HepG2 (cell line): ENCODE data around the gene TADA2A. TPM values are rescaled to one million over a fixed set of nuclear protein-coding genes. Genes with fewer than 3 reads are reported as not detected.

ENCODE experiments used
- ATAC-seq: fragments of 200-7000 bp; cut with Tn5 transposase; 3 replicates; pipeline ENCODE4 v1.9.1; 2020; ENCODE audit warnings: mild to moderate bottlenecking, moderate library complexity
- BruUV-seq: library from RNA; stranded (reverse); fragments of 400-500 nt; replicated peaks from 2 replicates; lab custom pipeline; 2021; lab: Mats Ljungman, UMichigan
- CTCF ChIA-PET: fragments of 300-600 bp; formaldehyde crosslinking; extraction: SDS; loops from one replicate; lab custom pipeline; 2021; ENCODE audit warnings: low total read pairs, inconsistent platforms, low intra/inter-chr PET ratio; lab: Yijun Ruan, JAX
- POLR2A ChIA-PET: fragments of 350-600 bp; sonication (Branson Sonifier 250); formaldehyde crosslinking; loops from one replicate; lab custom pipeline; 2020; ENCODE audit warnings: antibody characterized with exemption, inconsistent platforms; lab: Yijun Ruan, JAX
- DNase-seq: peaks from one replicate; pipeline ENCODE4 v3.0.0-alpha.2; 2015; ENCODE audit warnings: low spot score
- FAIRE-seq: peaks from 3 replicates; lab custom pipeline; 2011; peaks lifted over from hg19 to GRCh38; lab: Jason Lieb, UNC
- H2AFZ ChIP-seq: one replicate; pipeline ENCODE4 v1.6.1; 2011; ENCODE audit warnings: low read length, inconsistent platforms
- H3K27ac ChIP-seq: fragments of 300-600 bp; 3 replicates; pipeline ENCODE4 v1.8.0; 2011; ENCODE audit warnings: mixed run types, mild to moderate bottlenecking, mixed read lengths, low read length, inconsistent platforms; ENCODE audit not compliant: insufficient read depth; ENCODE audit errors: extremely low read length
- H3K27me3 ChIP-seq, 2 experiments: fragments of 200-600 bp in 1 of 2; 2 replicates in 1 of 2; 3 replicates in 1 of 2; pipeline versions ENCODE4 v1.6.0 to v1.8.0; 2011; ENCODE audit warnings: low read length in 2 of 2, mild to moderate bottlenecking in 2 of 2, moderate library complexity in 2 of 2, inconsistent platforms in 1 of 2; ENCODE audit not compliant: insufficient read depth in 2 of 2, control insufficient read depth in 1 of 2
- H3K36me3 ChIP-seq, 2 experiments: fragments of 200-600 bp in 1 of 2; replicated peaks in 1 of 2; 2 replicates in 1 of 2; 3 replicates in 1 of 2; pipeline versions ENCODE4 v1.5.1 to v1.8.0; 2011; ENCODE audit warnings: low read length in 2 of 2, inconsistent platforms in 1 of 2; ENCODE audit not compliant: insufficient read depth in 2 of 2, control insufficient read depth in 1 of 2
- H3K4me1 ChIP-seq: 2 replicates; pipeline ENCODE4 v1.5.1; 2012; ENCODE audit warnings: low read length, inconsistent platforms; ENCODE audit not compliant: insufficient read depth
- H3K4me2 ChIP-seq: 2 replicates; pipeline ENCODE4 v1.6.0; 2011; ENCODE audit warnings: low read depth, low read length, inconsistent platforms
- H3K4me3 ChIP-seq, 3 experiments: fragments of 200-600 bp in 1 of 3; sonication (generic), shearing (Covaris generic) in 1 of 3; replicated peaks in 1 of 3; 2 replicates each; pipeline ENCODE4 v1.5.1; 2011 to 2016; ENCODE audit warnings: low read length in 3 of 3, inconsistent platforms in 2 of 3, low read depth in 2 of 3, mild to moderate bottlenecking in 2 of 3, control low read depth in 1 of 3, mixed read lengths in 1 of 3; ENCODE audit not compliant: insufficient read depth in 1 of 3
- H3K79me2 ChIP-seq: one replicate; pipeline ENCODE4 v1.6.1; 2011; ENCODE audit warnings: low read length, inconsistent platforms; ENCODE audit not compliant: insufficient read depth
- H3K9ac ChIP-seq: 2 replicates; pipeline ENCODE4 v1.6.0; 2011; ENCODE audit warnings: mild to moderate bottlenecking, low read depth, low read length, inconsistent platforms; ENCODE audit not compliant: insufficient read depth
- H3K9me3 ChIP-seq: 2 replicates; pipeline ENCODE4 v1.5.1; 2012; ENCODE audit warnings: mild to moderate bottlenecking, low read length
- H4K20me1 ChIP-seq: 2 replicates; pipeline ENCODE4 v1.6.0; 2011; ENCODE audit warnings: inconsistent platforms, mild to moderate bottlenecking, low read length, moderate library complexity; ENCODE audit not compliant: insufficient read depth
- GTF3A ChIP-seq: sonication (generic); formaldehyde crosslinking; conservative IDR thresholded peaks from 2 replicates; pipeline ENCODE4 v1.4.0; 2020; ENCODE audit warnings: mild to moderate bottlenecking, missing genetic modification reagents
- MED1 ChIP-seq: sonication (generic); formaldehyde crosslinking; IDR thresholded peaks from 2 replicates; pipeline ENCODE4 v1.4.0; 2020; ENCODE audit warnings: missing genetic modification reagents
- REPIN1 ChIP-seq: sonication (generic); formaldehyde crosslinking; IDR thresholded peaks from 2 replicates; pipeline ENCODE4 v1.8.0; 2022; ENCODE audit warnings: missing genetic modification reagents, low read depth, mild to moderate bottlenecking, borderline replicate concordance
- TARDBP ChIP-seq: sonication (generic); formaldehyde crosslinking; IDR thresholded peaks from 2 replicates; pipeline ENCODE4 v1.8.0; 2022; ENCODE audit warnings: mild to moderate bottlenecking, missing genetic modification reagents
- U2AF1 ChIP-seq: fragments of 200-400 bp; formaldehyde crosslinking; optimal IDR thresholded peaks from 2 replicates; pipeline ENCODE3; 2017; ENCODE audit warnings: mild to moderate bottlenecking, low read depth, low read length
- ZBTB26 ChIP-seq: IDR thresholded peaks from 2 replicates; pipeline ENCODE4 v1.6.1; 2016; ENCODE audit warnings: missing compliant biosample characterization, missing genetic modification reagents, borderline replicate concordance
- ZNF121 ChIP-seq: sonication (generic); formaldehyde crosslinking; IDR thresholded peaks from 2 replicates; pipeline ENCODE4 v1.5.0; 2020; ENCODE audit warnings: mild to moderate bottlenecking, missing genetic modification reagents
- ZNF296 ChIP-seq: sonication (generic); formaldehyde crosslinking; conservative IDR thresholded peaks from 2 replicates; pipeline ENCODE4 v1.5.0; 2020; ENCODE audit warnings: mild to moderate bottlenecking, missing genetic modification reagents
- ZNF687 ChIP-seq: sonication (generic); formaldehyde crosslinking; IDR thresholded peaks from 2 replicates; pipeline ENCODE4 v1.5.1; 2020; ENCODE audit warnings: mild to moderate bottlenecking, missing genetic modification reagents, moderate library complexity
- ZSCAN30 ChIP-seq: sonication (generic); formaldehyde crosslinking; IDR thresholded peaks from 2 replicates; pipeline ENCODE4 v1.5.0; 2020; ENCODE audit warnings: mild to moderate bottlenecking, missing genetic modification reagents
- WGBS: methylation state at CpG from one replicate; pipeline ENCODE4 v1.1.6; 2017; ENCODE audit warnings: low lambda C conversion rate; 5-methylcytosine and 5-hydroxymethylcytosine counted together
- in situ Hi-C: cut with HindIII; loops from 2 replicates; pipeline ENCODE4 v1.10.0; 2017; ENCODE audit warnings: low pct_unique_long_range_greater_than_20kb; ENCODE audit not compliant: extremely low pct_ligation_motif_present
- intact Hi-C: fragments of 100-400 bp; cut with micrococcal nuclease; formaldehyde crosslinking; loops from one replicate; pipeline ENCODE4 v1.10.0; 2022; ENCODE audit not compliant: unreplicated experiment
- polyA plus RNA-seq, 8 experiments: library from polyadenylated mRNA; depleted of rRNA in 3 of 8; stranded (reverse) in 7 of 8; unstranded in 1 of 8; fragments of >200 nt; fragmentation: Illumina TruSeq in 4 of 8; extraction: Trizol in 4 of 8; gene quantifications; 2 replicates each; pipeline versions ENCODE4 v1.2.1 to v1.2.3, GENCODE V29; 2011 to 2016; ENCODE audit warnings: low read depth in 4 of 8, missing spikeins in 1 of 8, mixed read lengths in 1 of 8; ENCODE audit not compliant: insufficient read depth in 1 of 8
- total RNA-seq, 5 experiments: library from RNA; depleted of rRNA; stranded (reverse); fragments of >200 nt; fragmentation: Illumina TruSeq; extraction: Trizol; gene quantifications; 2 replicates each; pipeline ENCODE4 v1.2.3, GENCODE V29; 2016; ENCODE audit warnings: low read depth in 1 of 5
- TF ChIP-seq, protein P1 (sequence below): sonication (generic); formaldehyde crosslinking; IDR thresholded peaks from 2 replicates; pipeline ENCODE4 v1.4.0; 2020; ENCODE audit warnings: missing genetic modification reagents

Gene TADA2A
- total and polyA plus RNA-seq, 2 of the 13 experiments (the other 11 are each of a cell fraction or from before 2014, with no cell fraction given) = 8.0 to 14.0 TPM

GRCh38 chr17:37406635-37407461 lies at the start of gene TADA2A, which contains the start of gene ACACA (continued):
- TF ChIP-seq, protein P1, sequence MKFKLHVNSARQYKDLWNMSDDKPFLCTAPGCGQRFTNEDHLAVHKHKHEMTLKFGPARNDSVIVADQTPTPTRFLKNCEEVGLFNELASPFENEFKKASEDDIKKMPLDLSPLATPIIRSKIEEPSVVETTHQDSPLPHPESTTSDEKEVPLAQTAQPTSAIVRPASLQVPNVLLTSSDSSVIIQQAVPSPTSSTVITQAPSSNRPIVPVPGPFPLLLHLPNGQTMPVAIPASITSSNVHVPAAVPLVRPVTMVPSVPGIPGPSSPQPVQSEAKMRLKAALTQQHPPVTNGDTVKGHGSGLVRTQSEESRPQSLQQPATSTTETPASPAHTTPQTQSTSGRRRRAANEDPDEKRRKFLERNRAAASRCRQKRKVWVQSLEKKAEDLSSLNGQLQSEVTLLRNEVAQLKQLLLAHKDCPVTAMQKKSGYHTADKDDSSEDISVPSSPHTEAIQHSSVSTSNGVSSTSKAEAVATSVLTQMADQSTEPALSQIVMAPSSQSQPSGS (CRISPR knock-in tag) = peak; percentile 20
- no peak for TF ChIP-seq ZSCAN30

DNA sequence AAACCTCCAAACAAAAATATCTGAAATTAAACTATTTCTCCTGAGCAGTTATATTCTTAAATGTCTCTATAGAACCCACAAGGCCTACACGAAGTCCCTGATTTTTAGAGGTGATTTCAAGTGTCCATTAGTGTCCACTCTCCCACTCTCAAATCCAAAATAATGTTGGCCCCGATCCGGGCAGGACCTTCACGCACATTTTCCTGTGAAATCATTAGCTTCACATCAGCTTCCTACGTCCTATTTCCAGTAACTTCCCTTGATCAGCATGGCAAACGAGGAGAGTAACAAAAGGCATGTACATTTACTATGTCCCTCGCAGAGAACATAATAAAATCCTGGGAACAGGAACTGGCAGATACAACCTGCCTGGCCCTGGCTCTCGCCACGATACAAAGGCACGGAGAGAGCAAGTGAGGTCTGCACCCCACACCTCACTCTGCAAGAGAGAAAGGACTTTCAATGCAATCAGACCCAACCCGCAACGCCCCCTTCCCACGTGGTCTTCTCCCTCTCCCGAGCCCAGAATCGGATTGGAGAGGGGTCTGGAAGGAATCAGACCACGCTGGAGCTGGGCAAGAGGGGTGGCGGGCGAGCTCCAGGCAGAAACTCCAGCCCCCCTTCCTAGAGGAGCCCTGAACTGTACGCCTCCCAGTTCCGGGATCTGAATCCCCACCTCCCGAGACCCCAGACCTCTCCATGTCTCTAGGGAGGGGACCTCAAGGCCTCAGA lies 48.4 kb upstream of the TADA2A start:
- peak; percentile 74 for ATAC-seq
- POLR2A ChIA-PET = interaction anchor here (0.6 to 1.5 kb wide), 10 partner anchors 8 to 813 kb away, joined by 3 to 8 read pairs (median 4); partner anchors contain the start of genes ACACA, GGNBP2 and TADA2A
- TF ChIP-seq MED1 (CRISPR knock-in tag) (no peak; the same call in 1 of the 2 replicates), TARDBP (CRISPR knock-in tag) (peak; percentile 26; the same call in 1 of the 2 replicates), REPIN1 (CRISPR knock-in tag) (0 out of 2 replicates have a peak, but pooled peaks have one; percentile 12), ZNF121 (CRISPR knock-in tag) (no peak), GTF3A (CRISPR knock-in tag) (0 out of 2 replicates have a peak, but pooled peaks have one; percentile 30), ZNF296 (no peak), ZBTB26 (no peak), ZNF687 (CRISPR knock-in tag) (no peak; the same call in 1 of the 2 replicates), U2AF1 (no peak)

More for the DNA sequence above, 48.4 kb upstream of the TADA2A start:
- CTCF ChIA-PET = interaction anchor here (2.3 kb wide), 1 partner anchor 15 kb away, joined by 9 read pairs; no protein-coding TSS in a partner anchor
- Histone ChIP-seq H3K9ac (peak overlapping the region; percentile 95), H3K79me2 (peaks cover 51% of the 10 kb centered on the region), H3K4me1 (peaks cover 50% of the 10 kb centered on the region), H3K4me2 (peak overlapping the region; percentile 95), H3K9me3 (no peaks in the 10 kb centered on the region), H3K4me3 (peak overlapping the region; percentile 95 to 98 (median 97)), H3K27me3 (no peaks in the 10 kb centered on the region; a peak in 1 of 5 replicates), H3K27ac (peak overlapping the region; percentile 95), H4K20me1 (0 out of 2 replicates have a peak, but pooled peaks cover 9% of the 10 kb centered on the region), H3K36me3 (peaks cover 2 to 5% of the 10 kb centered on the region in 2 experiments; a peak in 3 of 5 replicates), H2AFZ (no peak overlapping the region)
- under 1% methylated on average over 15 of the region's 21 CpGs for WGBS
- in situ Hi-C loops (no loop called here), intact Hi-C loops (no loop called here)
- no TSS peak for BruUV-seq
- FAIRE-seq = no peak
- DNase-seq = peak; percentile 81
